ENCODE measurements around the gene GPR179.

Gene GPR179, protein sequence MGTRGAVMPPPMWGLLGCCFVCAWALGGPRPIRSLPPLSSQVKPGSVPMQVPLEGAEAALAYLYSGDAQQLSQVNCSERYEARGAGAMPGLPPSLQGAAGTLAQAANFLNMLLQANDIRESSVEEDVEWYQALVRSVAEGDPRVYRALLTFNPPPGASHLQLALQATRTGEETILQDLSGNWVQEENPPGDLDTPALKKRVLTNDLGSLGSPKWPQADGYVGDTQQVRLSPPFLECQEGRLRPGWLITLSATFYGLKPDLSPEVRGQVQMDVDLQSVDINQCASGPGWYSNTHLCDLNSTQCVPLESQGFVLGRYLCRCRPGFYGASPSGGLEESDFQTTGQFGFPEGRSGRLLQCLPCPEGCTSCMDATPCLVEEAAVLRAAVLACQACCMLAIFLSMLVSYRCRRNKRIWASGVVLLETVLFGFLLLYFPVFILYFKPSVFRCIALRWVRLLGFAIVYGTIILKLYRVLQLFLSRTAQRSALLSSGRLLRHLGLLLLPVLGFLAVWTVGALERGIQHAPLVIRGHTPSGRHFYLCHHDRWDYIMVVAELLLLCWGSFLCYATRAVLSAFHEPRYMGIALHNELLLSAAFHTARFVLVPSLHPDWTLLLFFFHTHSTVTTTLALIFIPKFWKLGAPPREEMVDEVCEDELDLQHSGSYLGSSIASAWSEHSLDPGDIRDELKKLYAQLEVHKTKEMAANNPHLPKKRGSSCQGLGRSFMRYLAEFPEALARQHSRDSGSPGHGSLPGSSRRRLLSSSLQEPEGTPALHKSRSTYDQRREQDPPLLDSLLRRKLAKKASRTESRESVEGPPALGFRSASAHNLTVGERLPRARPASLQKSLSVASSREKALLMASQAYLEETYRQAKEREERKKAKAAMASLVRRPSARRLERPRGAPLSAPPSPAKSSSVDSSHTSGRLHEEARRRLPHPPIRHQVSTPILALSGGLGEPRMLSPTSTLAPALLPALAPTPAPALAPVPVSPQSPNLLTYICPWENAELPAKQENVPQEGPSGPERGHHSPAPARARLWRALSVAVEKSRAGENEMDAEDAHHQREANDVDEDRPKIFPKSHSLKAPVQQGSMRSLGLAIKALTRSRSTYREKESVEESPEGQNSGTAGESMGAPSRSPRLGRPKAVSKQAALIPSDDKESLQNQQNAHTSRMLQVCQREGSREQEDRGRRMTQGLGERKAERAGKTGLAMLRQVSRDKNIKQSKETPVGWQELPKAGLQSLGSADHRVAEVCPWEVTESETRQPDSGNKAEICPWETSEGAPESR (N-terminal part only)

DNA sequence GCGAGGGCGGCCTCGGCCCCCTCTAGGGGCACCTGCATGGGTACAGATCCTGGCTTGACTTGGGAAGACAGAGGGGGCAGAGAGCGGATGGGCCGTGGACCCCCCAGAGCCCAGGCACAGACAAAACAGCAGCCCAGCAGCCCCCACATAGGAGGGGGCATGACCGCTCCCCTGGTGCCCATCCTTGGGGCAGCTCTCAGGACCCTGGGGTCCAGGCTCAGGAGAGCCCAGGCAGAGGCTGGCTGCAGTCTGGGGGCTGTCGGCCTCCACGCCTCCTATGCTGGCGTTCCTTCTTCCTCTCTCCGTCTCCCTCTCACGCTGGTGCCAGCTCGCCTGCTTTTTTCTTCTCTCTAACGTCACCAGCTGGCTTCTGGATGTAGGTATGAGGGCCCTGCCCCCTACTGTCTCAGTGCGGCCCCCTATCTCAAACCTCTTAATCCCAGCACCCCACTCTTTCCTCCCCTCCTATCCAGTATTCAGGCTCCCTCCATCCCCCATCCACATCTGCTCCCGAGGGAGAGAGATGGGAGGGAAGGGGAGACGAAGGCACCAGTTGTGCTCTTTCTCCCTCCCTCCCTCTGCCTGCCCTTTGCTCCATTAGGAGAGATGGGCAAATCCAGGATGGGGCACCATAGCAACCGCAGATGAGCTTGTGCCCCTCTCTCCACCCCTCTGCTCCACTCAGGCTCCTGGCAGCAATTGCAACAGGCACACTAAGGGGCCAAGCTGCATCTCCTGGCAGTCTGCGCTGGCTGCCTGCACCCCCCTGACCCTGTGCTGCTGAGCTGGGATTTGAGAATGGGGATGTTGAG lies at the start of gene GPR179:
Gene GPR179, minus strand, starts transcription at position 349 of the 812 bp plus-strand sequence. Its CDS starts 167 bp downstream, at position 182.
- DNase-seq (ENCODE audit: low spot score), result no peak

- DNase-seq (ENCODE audit: low spot score), result no peak
Measured at GRCh38 chr17:38379448-38379847, 35.7 kb upstream of the GPR179 start.

DNA sequence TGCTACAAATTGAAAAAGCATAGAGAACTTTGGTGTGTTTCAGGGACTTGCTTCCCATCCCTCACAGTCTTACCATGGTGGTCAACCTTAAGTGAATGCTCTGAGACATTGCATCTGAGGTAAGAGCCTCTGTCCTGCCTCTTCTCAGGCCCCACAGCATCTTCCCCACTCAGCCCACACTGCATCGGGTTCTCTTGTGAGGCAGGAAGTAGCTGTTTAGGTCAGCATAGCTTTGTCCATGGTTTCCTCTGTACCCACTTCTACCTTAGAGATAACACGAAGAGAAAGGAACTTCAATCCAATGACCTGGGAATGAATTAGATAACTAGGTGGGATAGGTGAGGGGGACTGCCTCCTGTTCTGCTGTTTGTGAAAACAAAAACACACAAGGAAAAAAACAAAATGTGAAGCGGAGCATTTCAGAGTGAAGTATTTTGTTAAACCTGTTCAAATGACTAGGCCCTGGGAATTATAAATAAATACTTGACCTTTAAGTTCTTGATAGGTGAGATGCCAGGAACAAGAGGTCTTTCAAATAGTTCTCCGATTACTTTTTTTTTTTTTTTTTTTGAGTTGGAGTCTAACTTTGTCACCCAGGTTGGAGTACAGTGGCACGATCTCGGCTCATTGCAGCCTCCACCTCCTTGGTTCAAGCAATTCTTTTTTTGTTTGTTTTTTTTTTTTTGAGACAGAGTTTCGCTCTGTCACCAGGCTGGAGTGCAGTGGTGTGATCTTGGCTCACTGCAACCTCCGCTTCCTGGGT lies 25.5 kb upstream of the GPR179 start:
- DNase-seq (ENCODE audit: low spot score), result no peak

DNA sequence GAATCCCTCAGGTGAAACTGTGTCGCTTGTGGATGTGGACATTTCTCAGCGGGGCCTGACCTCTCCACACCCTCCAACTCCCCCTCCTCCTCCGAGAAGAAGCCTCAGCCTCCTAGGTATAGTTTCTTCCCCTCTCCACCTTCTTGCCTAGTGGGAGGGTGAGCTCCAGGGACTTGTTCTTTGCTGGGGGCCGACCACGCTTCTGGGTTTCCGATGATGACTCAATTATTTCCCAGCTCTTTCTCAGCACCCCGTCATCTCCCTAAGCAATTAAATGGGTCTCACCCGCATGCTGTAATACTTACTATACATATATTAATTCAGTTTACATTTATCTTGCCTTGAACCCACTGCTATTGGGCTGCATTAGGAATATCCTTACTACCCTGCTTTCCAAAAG lies 21.0 kb upstream of the GPR179 start:
- DNase-seq (ENCODE audit: low spot score), result no peak

- DNase-seq (ENCODE audit: low spot score), result no peak
Measured at GRCh38 chr17:38363016-38363415, 19.3 kb upstream of the GPR179 start.

- no peak for DNase-seq (ENCODE audit: low spot score)
Measured at GRCh38 chr17:38361694-38362465, 18.1 kb upstream of the GPR179 start.

DNA sequence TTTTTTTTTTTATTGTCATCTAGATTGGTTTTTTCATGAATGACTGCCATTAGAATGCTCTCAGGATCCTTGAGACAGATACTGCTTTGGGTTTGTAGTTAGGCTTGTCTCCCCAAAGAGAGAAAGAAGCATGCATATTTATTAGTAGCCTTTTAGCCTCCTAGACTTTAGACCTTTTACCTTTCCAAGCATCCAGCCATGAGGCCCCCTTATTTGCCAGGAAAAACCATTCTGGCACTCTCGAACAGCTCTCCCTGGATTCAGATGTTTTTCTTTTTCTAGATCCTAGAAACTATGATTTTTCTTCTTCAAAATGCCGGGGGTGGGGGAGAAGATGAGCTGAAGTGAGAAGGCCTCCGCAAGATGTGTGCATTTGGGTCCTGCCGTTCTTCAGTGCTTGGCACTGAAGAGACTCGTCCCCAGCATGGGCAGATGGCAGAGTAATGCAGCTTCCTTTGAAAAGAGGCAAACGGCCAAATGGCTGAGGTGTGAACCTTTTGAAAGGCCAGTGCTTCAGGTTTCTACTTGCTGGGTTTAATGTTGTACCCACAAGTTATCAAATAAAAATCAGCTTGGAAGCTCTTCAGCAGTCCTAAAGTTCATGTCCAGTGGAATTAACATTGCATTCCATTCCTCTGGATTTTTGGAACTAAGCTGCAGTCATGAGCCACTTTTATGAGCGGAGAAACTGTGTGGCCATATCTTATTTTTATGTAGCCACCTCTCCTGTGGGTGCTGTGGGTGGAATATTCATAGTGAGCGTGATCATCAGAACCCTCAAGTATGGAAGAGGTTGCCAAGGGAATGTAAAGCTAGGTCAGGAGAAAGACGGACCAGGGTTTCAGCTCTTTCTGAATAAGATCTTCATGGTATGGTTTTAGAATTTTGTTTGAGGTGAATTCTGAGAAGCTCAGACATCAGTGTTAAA lies 15.1 kb upstream of the GPR179 start:
- peak; percentile 45 for DNase-seq (ENCODE audit: low spot score)

GRCh38 chr17:38357486-38358123 lies 13.8 kb upstream of the GPR179 start:
- peak; percentile 37 for DNase-seq (ENCODE audit: low spot score)

DNA sequence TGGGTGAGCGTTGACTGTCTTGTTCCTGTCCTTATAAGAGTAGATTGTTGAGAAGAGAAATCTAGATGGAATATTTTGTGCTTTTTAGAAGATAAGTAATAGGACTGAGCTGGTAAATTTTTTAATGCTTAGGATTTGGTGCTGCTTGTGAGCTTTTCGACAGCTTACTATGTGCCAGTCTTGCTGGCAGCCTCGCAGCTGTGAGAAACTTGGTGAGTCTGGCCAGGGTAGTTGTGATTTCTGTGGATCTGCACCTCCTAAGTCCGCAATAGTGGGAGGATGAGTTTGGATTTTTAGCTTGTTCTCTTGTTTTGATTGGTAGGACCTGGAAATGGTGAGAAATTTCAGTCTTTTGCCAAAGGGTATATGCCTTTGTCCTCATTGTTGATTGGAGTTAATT lies 11.5 kb upstream of the GPR179 start:
- no peak for DNase-seq (ENCODE audit: low spot score)

- DNase-seq (ENCODE audit: low spot score), result peak; percentile 30
Measured at GRCh38 chr17:38354466-38354865, 10.7 kb upstream of the GPR179 start.

DNA sequence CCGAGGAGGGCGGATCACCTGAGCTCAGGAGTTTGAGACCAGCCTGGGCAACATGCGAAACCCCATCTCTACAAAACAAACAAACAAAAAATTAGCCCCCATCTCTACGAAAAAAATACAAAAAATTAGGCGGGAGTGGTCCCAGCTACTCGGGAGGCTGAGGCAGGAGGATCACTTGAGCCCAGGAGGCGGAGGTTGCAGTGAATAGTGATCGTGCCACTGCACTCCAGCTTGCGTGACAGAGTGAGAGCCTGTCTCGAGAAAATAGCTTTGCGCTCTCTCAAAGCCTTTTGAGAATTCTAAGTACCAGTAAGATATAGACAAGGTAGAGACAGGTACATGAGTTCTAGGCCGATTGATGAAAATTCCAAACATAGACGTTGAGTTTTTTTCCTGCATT lies 9.9 kb upstream of the GPR179 start:
- no peak for DNase-seq (ENCODE audit: low spot score)

- DNase-seq (ENCODE audit: low spot score), result peak; percentile 20
Measured at GRCh38 chr17:38353086-38353604, 9.4 kb upstream of the GPR179 start.

DNA sequence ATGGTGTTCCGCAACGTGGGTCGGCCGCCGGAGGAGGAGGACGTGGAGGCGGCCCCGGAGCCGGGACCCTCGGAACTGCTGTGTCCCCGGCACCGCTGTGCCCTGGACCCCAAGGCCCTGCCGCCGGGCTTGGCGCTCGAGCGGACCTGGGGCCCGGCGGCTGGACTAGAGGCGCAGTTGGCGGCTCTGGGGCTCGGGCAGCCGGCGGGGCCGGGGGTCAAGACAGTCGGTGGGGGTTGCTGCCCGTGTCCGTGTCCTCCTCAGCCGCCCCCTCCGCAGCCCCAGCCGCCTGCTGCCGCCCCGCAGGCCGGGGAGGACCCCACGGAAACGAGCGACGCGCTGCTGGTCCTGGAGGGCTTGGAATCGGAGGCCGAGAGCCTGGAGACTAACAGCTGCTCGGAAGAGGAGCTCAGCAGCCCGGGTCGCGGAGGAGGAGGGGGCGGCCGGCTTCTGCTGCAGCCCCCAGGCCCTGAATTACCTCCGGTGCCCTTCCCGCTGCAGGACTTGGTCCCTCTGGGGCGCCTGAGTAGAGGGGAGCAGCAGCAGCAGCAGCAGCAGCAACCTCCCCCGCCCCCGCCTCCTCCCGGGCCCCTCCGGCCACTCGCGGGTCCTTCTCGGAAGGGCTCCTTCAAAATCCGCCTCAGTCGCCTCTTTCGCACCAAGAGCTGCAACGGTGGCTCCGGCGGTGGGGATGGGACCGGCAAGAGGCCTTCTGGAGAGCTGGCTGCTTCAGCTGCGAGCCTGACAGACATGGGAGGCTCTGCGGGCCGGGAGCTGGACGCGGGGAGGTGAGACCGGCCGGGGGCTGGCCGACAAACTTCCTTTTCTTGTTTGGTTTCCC lies 8.7 kb upstream of the GPR179 start:
- peak; percentile 72 for DNase-seq (ENCODE audit: low spot score)

DNA sequence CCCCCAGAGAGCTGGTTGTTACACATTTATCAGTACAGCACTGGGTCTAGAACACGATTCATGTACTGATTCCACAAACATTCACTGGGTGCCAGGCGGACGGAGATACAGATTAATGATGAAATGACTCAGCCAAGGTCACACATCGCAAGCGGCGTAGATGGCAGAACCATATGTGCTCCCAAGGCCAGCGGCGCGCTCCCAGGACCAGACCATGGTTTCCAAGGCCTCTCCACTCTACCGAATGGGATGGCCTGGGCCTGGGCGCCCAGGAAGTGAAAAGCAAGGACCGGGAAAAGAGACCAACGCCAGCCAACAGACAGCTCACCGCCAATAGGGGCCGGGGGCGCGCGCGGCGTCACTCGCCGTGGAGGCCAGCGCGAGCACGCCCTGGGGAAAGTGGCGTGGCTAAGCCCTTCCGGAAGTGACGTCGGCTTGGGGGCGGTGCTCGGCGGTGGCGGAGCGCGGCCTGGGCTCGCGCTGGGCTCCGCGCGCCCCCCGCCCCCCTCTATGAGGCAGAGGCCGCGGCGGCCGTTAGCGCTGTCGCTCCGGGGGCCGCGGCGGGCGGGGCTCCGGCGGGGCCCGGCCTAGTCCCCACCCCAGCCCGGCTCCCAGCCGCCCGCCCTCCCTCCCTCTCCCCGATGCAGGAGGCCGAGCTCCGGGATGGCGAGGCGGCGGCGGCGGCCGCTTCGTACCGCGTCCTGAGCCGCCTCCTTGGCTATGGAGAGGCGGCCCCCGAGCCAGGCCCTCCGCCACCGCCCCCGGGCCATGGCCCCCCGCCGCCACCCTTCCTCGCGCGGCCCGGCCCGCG lies 7.9 kb upstream of the GPR179 start, which contains the start of gene SOCS7:
Gene SOCS7, plus strand, starts transcription at position 433 of the 811 bp plus-strand sequence. Its CDS starts 209 bp downstream, at position 642.
- DNase-seq (ENCODE audit: low spot score), result peak; percentile 100

DNA sequence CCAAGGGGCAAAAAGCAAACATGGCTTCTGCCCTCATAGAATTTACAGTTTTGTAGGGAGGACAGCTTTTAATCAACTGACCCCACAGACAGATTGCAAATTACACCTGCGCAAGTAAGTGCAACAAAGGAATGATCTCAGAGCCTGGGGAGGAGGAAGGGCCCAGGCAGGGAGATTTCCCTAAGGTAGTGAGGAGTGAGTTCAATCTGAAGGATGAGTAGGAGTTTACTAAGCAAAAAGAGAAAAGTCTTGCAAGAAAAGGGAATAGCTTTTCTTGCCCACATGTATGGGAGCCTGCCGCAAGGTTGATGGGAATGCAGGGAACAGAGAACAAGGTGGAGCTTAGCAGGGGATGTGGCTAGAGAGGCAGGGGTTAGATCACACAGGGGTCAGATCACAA lies 6.3 kb upstream of the GPR179 start:
- DNase-seq (ENCODE audit: low spot score), result no peak

All from D341Med (cell line).